T47D (cell line): ENCODE measurements around the gene SLC9A7.
A peak's percentile ranks its signal among the peaks of the same experiment; 100 is the strongest.
"Not testable (repeated sequence)": the region's sequence is repeated elsewhere in the genome, so short reads cannot be mapped to it uniquely, and the experiment has no call there.

Experiments
- DNase-seq, 2 experiments: peaks; one replicate each; pipeline versions ENCODE4 v3.0.0 to v3.0.0-alpha.2; 2011 to 2012; ENCODE audit warnings: low read depth in 1 of 2, low spot score in 1 of 2
- JUND ChIP-seq: IDR thresholded peaks from 2 replicates; pipeline ENCODE4 v1.6.1; 2012; ENCODE audit warnings: low read depth
- in situ Hi-C: cut with HindIII; loops from 2 replicates; pipeline ENCODE4 v1.10.0; 2016; ENCODE audit warnings: low sequenced_read_pairs, low pct_unique_long_range_greater_than_20kb

The SLC9A7 gene

DNA sequence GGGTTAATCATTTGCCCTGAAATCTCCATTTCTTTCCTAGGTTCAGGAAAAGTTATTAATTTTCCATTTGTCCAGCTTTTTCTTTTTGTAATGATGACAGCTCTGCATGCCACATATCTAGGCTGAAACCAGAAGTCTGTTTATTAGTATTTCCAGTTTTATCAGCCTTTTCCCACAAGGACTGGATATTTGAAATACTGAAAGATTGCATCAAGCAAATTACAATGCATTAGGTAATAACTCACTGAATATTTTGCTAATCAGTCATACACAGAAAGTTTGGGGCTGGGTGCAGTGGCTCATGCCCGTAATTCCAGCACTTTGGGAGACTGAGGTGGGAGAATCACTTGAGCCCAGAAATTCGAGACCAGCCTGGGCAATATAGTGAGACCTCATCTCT lies 21.5 kb downstream of the SLC9A7 start:
- in situ Hi-C loops = no loop called here
- DNase-seq = no peak
- TF ChIP-seq JUND = no peak

- TF ChIP-seq JUND = no peak
- in situ Hi-C loops = no loop called here
- DNase-seq = no peak
Measured at GRCh38 chrX:46737041-46737440, 21.9 kb downstream of the SLC9A7 start.

GRCh38 chrX:46735622-46736021 lies 23.3 kb downstream of the SLC9A7 start:
- in situ Hi-C loops = no loop called here
- no peak for TF ChIP-seq JUND
- DNase-seq = no peak

- no peak for DNase-seq
- in situ Hi-C loops = no loop called here
- TF ChIP-seq JUND = no peak
Measured at GRCh38 chrX:46733226-46733625, 25.7 kb downstream of the SLC9A7 start.

GRCh38 chrX:46730765-46731164 lies 28.2 kb downstream of the SLC9A7 start:
- TF ChIP-seq JUND = no peak
- in situ Hi-C loops = no loop called here
- DNase-seq = peak in 1 of 2 experiments; percentile 24

- in situ Hi-C loops = no loop called here
- DNase-seq = peak in 1 of 2 experiments; percentile 43
- no peak for TF ChIP-seq JUND
Measured at GRCh38 chrX:46727441-46727840, 31.5 kb downstream of the SLC9A7 start.

DNA sequence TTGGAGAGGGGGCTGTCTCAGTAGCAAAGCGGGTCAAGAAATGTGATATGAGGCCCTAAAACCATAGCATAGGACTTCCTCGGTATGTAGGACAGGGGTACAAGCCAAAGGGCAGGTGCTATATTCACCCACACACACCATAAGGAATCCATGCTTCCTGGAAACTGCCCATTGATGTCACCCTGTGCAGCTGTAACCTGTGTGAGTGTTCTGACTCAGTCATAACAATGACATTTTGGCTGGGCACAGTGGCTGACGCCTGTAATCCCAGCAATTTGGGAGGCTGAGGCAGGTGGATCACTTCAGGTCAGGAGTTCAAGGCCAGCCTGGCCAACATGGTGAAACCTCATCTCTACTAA lies 35.4 kb downstream of the SLC9A7 start:
- DNase-seq, in situ Hi-C loops: not testable (repeated sequence)

GRCh38 chrX:46722742-46723568 lies 36.0 kb downstream of the SLC9A7 start:
- no peak for TF ChIP-seq JUND
- DNase-seq = no peak
- in situ Hi-C loops = no loop called here

DNA sequence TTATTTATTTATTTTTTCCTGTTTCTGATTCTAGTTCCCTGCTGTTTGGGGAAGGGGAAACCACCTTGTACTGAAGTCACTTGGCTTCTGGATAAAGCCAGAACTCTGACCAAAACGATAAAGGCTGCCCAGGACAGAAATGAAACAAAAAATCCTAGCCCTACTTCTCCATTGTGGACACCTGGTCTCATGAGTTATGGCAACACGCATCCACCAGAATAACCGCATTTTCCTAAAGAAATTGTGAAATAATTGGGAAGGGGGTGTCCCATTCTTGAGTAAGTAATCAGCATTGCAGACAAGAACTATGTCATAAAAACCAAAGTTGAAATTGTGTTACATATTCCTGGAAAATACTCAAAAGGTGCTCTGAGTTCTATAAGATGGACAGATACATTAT lies 42.1 kb downstream of the SLC9A7 start:
- in situ Hi-C loops = no loop called here
- DNase-seq = no peak
- no peak for TF ChIP-seq JUND

- in situ Hi-C loops = no loop called here
- TF ChIP-seq JUND = no peak
- no peak for DNase-seq
Measured at GRCh38 chrX:46715997-46716396, 42.9 kb downstream of the SLC9A7 start.

DNA sequence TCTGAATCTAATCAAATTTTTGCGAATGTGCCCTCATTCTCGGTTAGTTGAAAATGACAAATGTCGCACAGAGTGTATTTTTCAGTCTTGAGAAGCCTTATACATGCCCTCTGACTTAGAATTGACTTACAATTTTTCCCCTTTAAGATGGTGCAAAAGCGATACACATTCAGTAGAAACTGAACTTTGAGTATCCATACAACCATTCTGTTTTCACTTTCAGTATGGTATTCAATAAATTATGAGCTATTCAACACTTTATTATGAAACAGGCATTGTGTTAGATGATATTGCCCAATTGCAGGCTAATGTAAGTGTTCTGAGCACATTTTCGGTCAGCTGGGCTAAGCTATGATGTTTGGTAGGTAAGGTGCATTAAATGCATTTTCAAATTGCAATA lies 43.4 kb downstream of the SLC9A7 start:
- in situ Hi-C loops = no loop called here
- no peak for TF ChIP-seq JUND
- no peak for DNase-seq

GRCh38 chrX:46713672-46714490 lies 45.0 kb downstream of the SLC9A7 start:
- in situ Hi-C loops = no loop called here
- no peak for DNase-seq
- no peak for TF ChIP-seq JUND

GRCh38 chrX:46712764-46713163 lies 46.2 kb downstream of the SLC9A7 start:
- TF ChIP-seq JUND = no peak
- in situ Hi-C loops = no loop called here
- no peak for DNase-seq
